ENCODE results near the gene PIP5K1C.

PIP5K1C gene

DNA sequence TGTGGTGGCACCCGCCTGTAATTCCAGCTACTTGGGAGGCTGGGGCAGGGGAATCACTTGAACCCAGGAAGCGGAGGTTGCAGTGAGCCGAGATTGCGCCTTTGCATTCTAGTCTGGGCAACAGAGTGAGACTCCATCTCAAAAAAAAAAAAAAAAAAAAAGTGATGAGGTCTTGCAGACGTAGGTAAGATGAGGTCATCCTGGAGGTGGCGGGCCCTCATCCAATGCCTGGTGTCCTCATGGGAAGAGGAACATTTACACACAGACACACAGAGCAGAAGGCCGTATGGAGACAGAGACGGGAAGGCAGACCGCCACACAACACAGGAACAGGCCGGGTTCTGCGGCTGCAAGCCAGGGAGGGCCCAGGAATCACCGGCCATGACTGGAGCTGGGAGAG is 78.0 kb downstream of the PIP5K1C start:
- no peak for DNase-seq

DNA sequence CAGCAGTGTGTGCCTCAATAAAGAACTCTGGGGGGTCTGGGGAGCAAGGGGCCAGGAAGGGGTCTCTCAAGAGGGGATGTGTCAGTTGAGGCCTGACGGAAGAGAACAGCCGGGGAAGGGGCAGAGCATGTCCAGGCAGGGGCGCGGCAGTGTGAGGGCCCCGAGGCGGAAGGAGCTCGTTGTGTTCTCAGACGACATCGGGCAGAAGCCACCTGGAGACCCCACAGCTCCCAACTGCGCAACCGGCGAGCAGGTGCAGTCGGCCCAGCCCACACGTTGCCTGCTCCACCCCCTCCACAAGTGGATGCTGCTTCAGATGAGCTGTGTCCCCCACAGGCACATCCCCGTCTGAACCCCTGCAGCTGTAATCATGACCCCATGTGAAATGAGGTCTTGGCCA is 78.6 kb downstream of the PIP5K1C start:
- DNase-seq, result no peak

GRCh38 chr19:3620817-3621547 is 79.3 kb downstream of the PIP5K1C start:
- no peak for DNase-seq

- no peak for DNase-seq
Observed at GRCh38 chr19:3620145-3620816, 80.0 kb downstream of the PIP5K1C start.

DNA sequence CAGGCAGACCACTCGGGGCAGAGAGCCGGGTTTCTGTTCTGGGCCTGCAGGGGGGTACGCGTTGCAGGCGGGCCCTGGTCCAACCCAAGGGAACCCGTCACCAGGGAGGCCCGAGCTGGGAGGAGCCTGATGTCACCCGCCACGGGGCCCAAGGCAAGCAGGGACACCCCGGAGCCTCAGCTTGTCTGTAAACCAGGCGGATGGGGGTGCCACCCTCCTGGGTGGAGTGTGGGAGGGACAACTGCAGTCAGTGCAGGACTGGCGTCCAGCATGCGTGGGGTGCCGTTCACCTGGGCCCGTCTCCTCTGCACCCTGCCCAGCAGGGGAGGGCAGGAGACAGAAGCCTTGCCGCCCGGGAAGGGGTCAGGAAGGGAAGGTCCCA is 80.6 kb downstream of the PIP5K1C start:
- DNase-seq, result no peak

- no peak for DNase-seq
Observed at GRCh38 chr19:3618811-3619630, 81.2 kb downstream of the PIP5K1C start.

GRCh38 chr19:3618144-3618810 is 82.0 kb downstream of the PIP5K1C start:
- peak; percentile 45 for DNase-seq

GRCh38 chr19:3617463-3617862 is 82.8 kb downstream of the PIP5K1C start:
- DNase-seq, result no peak

- no peak for DNase-seq
Observed at GRCh38 chr19:3615524-3616135, 84.6 kb downstream of the PIP5K1C start.

- no peak for DNase-seq
Observed at GRCh38 chr19:3614858-3615505, 85.3 kb downstream of the PIP5K1C start.

DNA sequence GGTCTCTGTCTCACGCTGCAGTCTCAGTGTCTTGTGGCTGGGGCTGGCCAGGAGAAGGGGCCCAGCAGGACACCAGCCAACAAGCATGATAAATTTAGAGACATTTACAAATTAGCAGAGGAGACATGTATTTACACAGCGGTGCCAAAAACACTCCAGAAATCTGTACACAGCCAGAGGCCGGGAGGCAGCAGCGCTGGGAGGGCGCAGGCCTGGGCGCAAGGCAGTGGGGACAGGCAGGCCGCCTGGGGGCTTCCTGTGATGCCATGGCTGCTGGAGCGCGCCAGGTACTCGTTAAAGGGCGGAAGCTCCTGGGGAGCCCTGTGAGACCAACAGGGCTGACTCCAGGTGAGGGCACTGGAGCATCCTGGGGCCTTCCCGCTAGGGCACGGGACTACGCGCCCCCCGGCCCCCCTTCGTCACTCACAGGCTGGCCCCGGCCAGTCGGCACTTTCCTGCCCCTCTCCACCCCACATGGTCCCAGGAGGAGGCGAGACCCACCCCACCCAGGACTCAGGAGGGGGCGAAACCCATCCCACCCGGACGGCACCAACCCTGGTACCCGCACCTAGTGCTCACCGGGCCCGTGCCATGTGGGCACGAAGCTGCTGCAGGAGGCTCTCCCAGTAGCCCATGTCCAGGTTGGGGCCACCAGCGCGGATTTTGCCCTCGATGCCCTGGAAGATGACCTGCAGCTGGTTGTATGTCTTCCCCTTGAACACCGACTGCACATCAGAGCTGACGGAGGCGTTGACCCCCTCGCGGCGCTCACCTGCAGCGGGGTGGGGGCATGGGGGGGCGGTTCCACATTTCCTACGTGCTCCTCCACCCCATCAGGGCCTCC is 86.2 kb downstream of the PIP5K1C start:
- no peak for DNase-seq

DNA sequence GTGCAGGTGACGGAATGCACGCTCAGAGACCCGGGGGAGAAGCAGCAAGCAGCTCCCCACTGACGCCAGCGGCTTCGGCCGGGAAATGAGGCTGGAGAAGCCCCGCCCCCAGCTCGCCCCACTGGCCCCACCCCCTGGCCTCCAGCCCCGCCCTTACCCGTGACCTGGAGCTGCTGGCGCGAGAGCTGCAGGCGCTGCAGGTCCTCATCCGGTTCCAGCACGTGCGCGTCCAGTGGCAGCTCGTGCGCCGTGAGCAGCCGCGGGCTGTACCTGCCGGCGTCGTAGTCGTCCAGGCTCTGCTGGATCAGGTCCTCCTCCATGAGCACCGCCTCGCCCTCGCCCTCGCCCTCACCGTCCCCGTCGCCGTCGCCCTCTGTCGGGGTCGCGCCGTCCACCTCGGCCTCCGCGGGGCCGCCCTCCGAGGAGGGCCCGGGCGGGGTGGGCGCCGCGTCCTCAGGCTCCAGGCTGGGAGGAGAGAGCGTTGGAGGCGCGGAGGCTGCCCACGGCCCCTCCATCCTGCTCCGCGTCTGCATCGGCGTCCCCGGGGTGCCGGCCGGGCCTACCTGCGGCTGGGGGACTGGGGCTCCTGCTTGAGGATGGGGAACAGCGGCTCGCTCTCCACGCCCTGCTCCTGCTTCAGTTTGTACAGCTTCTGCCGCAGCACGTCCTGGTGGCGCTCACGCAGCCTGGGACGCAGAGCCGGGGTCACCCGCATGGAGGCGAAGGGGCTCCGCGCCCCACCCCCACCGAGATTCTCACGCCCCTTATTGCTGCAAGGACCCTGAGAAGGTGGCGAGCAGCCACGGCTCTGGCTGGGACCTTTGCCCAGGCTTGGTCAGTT is 87.1 kb downstream of the PIP5K1C start:
- DNase-seq, result no peak

DNA sequence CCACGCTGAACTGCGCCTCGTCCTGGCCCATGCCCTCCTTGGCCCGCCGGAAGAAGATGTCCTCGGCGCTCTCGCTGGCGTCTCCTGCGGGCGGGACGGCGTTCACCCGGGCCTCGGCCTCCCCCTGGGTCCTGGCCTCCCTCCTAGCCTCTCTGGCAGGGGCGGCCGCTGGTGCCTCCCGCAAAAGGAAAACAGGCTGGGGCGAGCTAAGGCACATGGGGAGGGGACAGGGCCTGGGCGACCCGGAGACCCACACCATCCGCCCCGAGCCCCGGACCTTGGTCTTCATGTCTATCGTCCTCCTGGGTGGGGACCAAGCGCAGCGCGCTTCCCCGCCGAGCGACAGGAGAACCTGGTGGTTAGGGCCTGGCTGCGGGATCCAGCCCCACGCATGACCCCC is 87.9 kb downstream of the PIP5K1C start:
- DNase-seq, result no peak

DNA sequence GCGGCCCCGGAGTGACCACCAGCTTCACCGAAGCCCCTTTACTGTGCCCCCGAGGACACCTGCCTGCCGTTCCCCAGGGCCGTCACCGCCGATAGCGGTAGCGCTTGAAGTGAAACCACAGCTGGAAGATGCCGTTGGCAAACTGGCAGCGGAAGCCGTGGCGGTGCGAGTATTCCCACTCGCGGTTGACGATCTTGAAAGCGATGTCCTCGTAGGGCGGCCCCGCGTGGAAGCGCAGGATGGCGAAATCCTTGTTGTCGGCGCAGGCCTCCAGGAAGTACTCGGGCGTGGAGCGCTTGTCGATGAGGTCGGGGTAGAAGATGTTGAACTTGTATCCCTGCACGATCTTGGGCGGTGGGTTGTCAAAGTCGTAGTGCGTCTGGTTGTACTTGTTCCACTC is 88.4 kb downstream of the PIP5K1C start:
- DNase-seq, result no peak

GRCh38 chr19:3610745-3611717 is 89.2 kb downstream of the PIP5K1C start:
- no peak for DNase-seq

GRCh38 chr19:3609779-3610719 is 90.2 kb downstream of the PIP5K1C start:
- no peak for DNase-seq

GRCh38 chr19:3608750-3609322 is 91.4 kb downstream of the PIP5K1C start:
- no peak for DNase-seq
